GM19238 (cell line): ENCODE results near the gene GPR6.

Experiments used
- DNase-seq: peaks from one replicate; pipeline ENCODE4 v3.0.0; 2011; ENCODE audit warnings: low spot score; ENCODE audit not compliant: insufficient read length

The GPR6 gene

GRCh38 chr6:109978174-109979032 lies at the start of gene GPR6:
TSS of gene GPR6 (plus strand) at chr6:109978311. CDS start at chr6:109979113, 802 bp downstream.
- peak; percentile 17 for DNase-seq

DNA sequence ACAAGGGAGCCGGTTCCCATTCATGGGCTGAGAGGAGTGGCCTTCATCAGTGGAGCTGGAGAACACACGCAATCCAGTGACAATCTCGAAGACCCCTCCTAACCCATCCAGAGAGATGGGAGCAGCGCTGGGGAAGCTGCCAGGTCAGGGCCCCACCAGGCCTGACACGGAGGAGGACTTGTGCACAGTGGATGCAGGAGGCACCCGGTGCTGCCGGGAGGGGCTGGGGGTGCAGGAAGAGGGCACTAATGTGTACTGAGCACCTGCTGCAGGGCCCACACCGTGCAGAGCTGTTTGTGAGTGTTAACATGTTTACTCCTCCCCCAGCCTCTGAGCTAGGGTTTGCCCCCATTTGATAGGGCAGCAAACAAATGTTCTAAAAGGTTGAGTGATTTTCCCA lies 43.8 kb upstream of the GPR6 start:
- DNase-seq = no peak

DNA sequence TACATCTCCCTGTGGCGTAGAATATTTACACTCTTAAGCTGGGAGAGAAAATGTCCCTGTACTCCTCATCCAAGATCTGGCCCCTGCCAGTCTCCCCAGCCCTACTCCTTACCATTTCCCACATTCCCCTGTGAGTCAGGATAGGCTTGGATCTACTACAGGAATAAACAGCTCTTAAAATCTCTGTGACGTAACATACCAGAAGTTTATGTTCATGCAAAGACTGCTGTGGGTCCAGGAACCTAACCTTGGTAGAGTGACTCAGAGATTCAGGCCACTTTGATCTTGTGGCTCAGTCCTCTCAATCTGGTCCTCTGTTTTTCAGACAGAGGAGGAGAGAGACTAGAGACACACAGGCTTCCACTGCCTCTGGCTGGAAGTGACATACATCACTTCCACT lies 38.5 kb upstream of the GPR6 start:
- DNase-seq = no peak

- no peak for DNase-seq
Measured at GRCh38 chr6:109944448-109944847, 33.7 kb upstream of the GPR6 start.

DNA sequence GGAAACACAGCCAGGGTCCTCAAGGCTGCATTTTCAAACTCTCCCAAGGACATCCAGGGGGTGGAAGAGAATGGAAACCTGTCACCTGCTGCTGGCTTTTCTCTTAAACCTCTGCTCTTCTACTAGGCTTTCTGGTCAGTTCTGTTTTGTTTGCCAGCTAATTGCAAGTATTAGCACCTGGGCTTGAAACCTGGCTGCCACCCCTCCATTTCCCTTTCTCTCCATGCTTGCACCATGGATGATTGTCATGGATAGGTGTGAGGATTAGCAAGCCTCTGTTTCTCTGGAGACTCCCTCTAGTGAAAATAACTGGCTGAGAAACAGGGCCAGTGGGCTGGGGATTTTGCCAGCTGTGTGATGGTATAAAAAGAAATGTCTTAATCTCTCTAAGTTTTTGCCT lies 33.0 kb upstream of the GPR6 start:
- DNase-seq = no peak

DNA sequence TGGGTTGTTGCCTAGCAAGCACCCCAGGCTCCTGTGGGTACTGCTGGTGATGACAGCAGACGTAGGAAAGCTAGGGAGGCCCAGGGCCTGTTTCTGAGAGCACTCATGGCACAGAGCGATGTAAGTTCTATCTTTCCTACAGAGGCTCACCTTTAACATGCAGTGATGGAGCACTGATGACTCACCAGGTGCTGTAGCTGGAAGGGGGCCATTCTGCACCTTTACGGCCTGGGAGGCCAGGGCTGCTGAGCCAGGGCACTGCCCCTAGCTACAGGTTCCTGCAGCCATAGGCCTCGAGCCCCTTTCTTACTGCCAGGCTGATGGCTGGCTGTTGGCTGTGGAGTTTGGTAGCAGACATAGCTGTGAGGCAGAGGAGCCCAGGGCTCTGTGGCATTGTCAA lies 31.1 kb upstream of the GPR6 start:
- DNase-seq = no peak

DNA sequence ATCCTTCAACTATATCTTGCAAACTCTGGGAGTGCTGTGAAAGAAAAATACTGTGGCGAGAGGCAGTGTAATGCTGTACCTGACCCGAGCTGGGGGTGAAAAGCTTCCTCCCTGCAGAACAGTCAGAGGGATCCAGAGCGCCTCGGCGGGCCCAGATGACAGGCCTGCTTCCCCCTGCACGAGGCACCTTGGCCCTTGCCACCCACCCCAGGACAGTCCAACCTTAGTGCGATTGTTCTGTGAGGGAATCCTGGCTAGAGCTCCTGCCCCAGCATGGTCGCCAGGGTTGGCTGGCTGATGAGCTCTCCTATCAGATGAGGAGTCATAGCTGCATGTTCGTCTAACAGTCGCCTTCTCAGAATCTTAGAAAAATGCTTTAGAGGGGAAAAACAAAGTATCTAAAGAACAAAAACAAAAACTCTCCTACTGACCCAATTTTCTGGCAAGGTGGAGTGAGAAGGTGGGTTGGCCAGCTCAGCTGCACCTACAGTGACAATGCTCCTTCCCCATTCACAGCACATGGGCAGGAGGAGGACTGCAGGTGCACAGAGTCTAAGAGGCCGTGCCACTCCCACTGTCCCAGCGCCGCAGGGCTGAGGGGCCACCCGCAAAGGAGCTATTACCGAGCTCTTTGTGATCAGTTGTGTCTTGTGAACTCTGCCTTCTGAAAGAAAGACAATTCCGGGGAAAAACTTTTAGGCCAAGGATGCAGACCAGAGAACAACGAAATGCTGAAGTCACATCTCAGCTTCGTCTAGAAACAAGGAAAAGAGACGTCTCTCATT lies 28.6 kb upstream of the GPR6 start:
- DNase-seq = no peak

DNA sequence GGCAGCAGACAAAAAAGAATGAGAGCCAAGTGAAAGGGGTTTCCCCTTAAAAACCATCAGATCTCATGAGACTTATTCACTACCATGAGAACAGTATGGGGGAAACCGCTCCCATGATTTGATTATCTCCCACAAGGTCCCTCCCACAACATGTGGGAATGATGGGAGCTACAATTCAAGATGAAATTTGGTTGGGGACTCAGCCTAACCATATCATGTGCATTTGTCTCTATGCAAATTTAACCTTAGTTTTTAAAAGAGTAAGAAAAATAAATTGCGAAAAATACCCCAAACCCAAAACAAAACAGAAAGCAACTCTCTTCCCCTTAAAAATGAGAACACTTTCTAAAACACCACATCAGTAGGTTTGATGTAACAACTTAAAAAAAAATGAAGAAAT lies 22.6 kb upstream of the GPR6 start:
- no peak for DNase-seq

DNA sequence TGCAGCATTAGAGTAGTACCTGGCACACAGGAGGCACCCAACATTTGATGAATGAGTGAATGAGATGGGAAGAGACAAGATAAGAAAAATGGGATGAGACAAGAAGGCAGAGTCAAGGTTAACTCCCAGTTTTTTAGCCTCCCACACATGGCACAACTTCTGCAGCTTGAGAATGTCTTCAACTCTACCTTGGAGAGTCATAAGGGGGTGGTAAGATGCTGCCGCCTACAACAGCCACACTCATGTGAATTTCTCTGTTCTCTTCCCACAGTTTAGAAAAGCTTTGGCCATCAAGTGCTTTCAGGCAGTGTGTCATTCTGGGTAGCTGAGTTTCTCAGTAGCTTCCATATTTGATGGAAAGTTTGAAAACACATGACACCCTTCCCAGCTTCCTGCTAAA lies 19.5 kb upstream of the GPR6 start:
- DNase-seq = no peak

DNA sequence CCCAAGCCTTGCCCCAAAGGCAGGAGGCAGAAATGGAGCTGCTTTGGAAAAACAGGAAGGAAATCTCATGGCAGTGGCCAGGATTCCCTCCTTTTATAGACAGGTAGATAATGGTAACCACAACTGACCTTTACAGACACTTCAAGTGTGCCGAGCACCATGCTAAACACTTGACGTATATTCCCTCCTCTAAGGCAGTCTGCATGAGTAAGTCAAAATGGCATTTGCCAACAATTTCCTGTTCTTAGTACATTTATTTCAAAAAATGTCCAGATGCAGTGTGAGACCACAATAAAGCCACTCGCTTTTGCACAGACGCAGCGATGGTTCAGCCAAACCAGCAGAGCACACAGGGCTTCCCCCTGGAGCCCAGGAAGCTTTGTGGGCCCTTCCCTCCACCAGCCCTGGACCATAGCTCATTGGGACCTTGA lies 16.5 kb upstream of the GPR6 start:
- no peak for DNase-seq

GRCh38 chr6:109962271-109962670 lies 15.8 kb upstream of the GPR6 start:
- DNase-seq = no peak

DNA sequence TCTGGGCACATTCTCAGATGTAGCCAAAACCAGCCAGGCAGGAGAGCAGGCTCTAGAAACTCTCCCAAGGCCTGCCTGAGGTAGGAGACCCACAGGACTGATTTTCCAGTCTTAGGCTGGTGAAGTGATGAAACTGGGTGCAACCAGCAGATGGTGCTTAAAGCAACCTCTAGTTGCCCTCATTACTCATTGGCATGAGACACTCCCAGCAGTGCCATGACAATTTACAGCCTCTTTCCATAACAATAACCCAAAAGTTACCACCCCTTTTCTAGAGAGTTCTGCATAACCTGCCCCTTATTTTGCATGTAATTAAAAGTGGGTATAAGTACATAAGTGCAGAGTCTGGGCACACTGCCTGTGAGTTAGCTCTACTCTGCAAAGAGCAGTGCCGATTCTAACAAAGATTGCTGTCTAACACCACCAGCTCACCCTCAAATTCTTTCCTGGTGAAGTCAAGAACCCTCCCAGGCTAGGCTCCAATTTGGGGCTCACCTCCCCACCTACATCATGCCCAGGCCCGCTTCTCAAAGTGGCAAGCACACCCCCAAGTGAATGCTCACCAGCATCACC lies 14.4 kb upstream of the GPR6 start:
- DNase-seq = no peak

DNA sequence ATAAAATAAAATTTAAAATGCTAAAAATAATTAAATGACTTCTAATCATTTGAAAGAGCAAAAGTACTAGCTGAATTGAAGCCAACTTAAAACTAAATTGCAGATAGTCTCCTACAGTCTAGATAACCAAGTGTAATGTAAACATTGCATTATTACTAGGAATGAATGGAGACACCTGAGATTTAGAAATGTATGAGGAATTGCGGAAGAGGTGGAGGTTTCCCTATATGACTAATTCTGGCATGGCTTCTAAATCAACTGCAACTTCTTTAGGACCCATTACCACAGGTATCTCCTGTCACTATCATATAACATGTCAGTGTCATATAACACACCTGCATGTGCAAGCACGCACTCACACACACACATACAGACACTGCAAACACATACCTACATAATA lies 13.2 kb upstream of the GPR6 start:
- DNase-seq = no peak

GRCh38 chr6:109966299-109966698 lies 11.8 kb upstream of the GPR6 start:
- no peak for DNase-seq

DNA sequence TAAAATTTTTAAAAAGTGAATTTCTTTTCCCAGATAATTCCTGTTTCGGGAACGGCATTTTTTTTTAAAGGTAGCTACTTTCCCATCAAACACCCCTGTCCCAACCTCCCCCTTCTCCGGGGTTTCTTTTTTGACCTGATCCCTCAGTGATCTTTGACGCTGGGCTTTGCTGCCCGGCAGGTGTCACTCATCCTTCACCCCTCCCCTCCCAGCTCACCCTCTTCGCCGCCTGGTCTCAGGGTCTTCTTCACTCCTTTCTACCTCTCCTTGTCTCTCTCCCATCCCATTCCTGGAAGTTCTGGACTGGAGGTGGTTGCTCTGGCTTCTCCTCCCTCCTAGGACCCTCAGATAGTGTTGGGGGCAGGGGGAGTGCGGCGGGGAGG lies 329 bp upstream of the GPR6 start:
- DNase-seq = no peak

DNA sequence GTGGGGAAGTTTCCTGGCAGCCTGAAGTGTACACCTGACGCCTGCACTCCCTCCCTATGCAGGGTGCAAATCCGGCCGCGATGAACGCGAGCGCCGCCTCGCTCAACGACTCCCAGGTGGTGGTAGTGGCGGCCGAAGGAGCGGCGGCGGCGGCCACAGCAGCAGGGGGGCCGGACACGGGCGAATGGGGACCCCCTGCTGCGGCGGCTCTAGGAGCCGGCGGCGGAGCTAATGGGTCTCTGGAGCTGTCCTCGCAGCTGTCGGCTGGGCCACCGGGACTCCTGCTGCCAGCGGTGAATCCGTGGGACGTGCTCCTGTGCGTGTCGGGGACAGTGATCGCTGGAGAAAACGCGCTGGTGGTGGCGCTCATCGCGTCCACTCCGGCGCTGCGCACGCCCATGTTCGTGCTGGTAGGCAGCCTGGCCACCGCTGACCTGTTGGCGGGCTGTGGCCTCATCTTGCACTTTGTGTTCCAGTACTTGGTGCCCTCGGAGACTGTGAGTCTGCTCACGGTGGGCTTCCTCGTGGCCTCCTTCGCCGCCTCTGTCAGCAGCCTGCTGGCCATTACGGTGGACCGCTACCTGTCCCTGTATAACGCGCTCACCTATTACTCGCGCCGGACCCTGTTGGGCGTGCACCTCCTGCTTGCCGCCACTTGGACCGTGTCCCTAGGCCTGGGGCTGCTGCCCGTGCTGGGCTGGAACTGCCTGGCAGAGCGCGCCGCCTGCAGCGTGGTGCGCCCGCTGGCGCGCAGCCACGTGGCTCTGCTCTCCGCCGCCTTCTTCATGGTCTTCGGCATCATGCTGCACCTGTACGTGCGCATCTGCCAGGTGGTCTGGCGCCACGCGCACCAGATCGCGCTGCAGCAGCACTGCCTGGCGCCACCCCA lies 1.2 kb downstream of the GPR6 start:
- no peak for DNase-seq

GRCh38 chr6:109984410-109984809 lies 6.3 kb downstream of the GPR6 start:
- DNase-seq = no peak

DNA sequence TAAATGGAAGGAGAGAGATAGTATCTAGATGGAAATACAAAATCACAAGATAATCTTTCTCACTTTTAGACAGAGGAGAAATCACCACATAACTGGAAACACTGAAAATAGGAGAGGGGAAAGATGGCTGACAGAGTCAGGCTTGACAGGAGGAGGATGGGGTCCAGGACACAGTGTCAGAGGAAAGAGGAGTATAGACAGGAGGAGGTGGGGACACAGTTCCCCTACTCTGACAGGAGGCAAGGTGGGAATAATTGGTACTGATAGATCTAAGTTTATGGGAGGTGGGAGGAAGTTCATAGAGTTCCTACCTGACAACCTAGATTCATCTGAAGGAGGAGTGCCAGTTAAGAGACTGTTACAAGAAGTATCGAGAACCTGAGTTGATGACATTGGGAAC lies 9.1 kb downstream of the GPR6 start:
- no peak for DNase-seq

GRCh38 chr6:109991201-109992101 lies 13.3 kb downstream of the GPR6 start:
- DNase-seq = no peak

- no peak for DNase-seq
Measured at GRCh38 chr6:109998159-109998785, 20.2 kb downstream of the GPR6 start.
